GM12801 (cell line): ENCODE data around the gene TMEM132E.

Experiments
- CTCF ChIP-seq: IDR thresholded peaks from one replicate; pipeline ENCODE4 v1.5.1; 2011; ENCODE audit warnings: control low read depth; ENCODE audit not compliant: insufficient read length; ENCODE audit errors: extremely low read depth

TMEM132E gene

DNA sequence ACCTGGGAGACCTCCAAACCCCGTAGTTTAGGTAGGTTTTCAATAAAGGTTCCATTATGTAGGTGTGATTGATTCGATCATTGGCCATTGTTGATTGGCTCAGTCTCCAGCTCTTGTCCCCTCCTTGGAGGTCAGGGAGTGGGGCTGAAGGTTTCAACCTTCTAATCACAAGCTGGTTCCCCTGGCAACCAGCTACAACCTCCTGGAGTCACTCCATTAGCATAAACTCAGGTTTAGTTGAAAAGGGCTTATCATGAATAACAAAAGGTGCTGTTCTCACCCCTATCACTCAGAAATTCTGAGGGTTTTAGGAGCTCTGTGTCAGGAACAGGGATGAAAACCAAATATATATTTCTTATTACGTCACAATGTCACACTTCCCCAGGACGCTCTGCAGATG, 28.5 kb downstream of the TMEM132E start:
- no peak for TF ChIP-seq CTCF

DNA sequence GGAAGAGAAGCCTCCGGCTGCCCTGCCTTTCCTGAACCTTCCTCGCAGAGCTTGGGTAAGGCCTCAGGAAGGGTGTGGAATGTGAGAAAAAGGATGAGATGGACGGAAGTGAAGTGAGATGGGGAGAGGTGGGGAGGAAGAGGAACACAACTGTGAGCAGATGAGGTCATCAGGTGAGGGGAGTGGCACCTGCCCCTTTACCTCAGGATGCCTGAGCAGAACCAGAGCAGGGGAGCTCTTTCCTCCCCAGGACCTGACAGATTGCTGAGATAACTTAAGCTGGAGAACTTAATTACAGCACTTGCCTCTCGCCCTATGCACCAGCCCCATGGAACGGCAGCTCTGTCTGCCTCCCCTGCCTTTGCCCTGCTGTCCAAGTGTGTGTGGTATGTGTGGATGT, 29.8 kb downstream of the TMEM132E start:
- no peak for TF ChIP-seq CTCF

- TF ChIP-seq CTCF = no peak
Measured at GRCh38 chr17:34610039-34610438, 30.7 kb downstream of the TMEM132E start.

DNA sequence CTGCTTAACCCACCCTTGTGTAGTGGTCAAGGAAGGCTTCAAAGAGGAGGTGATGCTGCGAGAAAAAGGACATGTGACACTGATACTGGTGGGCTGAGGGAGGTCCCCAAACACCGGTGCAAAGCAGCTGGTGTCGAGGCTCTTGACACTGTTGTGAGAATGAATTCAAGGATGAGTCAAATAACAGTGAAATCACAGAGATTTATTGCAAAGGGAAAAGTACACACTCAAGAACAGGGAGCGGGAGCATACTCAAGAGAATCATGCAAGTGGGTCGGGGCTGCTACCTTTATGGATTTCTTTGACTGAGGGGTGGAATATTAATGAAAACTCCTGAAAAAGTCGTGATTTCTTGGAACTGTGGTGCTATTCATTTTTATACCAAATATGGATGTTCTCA, 31.1 kb downstream of the TMEM132E start:
- no peak for TF ChIP-seq CTCF

DNA sequence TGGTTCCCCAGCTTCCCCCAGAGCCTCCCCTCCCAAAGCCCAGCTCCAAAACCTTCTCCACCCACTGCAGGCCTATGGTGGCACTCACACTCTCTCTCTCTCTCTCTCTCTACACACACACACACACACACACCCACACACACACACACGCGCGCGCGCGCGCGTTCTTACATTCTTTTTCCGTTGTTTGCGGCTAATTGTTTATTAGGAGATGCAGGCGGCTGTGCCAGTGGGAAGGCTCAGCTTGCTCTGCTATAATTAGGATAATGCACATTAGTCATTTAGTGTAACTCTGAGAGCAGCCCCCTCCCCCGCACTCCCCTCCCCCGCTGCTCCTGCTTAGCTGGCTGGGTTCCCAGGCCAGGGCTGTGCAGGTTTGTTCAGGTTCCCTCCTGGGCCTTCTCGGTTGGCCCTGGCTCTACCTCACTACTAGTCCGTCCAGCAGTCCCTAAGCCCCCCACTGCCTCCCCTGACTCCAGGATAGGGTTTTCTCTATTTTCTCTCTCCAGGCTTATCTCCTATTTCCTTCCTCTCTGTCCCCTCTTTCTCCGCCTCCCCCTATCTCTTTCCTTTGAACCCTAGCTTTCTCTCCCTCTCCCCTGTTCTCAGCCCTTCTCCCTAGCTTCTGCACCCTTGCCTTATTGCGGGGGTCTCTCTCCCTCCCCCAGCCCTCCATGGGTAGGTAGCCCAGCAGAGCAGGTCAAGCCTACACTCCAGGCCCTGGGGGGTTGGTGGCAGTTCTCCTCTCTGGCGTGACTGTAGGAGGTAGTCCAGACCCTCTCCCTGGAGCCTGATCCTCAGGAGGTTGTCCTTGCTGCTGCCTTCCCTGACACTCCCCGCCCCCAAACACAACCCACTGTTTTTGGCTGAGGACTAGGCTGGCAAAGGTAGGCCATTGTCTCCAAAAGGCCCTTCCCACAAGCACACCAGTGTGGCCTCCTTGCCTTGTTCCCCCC, 34.0 kb downstream of the TMEM132E start:
- no peak for TF ChIP-seq CTCF

GRCh38 chr17:34614698-34615097, 35.3 kb downstream of the TMEM132E start:
- TF ChIP-seq CTCF = no peak

DNA sequence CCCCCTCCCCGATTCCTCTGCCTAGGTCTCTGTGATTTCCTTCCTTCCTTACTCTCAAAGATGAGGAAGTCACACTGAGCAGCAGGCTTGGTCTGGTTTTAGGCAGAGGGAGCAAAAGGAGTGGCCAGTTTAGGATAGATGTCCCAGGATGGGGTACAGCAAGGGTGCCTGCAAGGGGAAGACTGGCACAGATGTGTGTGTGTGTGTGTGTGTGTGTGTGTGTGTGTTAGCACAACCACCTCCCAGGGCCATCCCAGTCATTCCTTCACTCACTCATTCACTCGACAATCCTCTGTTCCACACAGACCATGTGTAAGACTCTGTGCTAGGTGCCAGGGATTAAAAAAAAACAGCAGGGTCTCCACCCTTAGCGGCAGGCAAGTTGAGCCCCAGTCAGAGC, 35.9 kb downstream of the TMEM132E start:
- no peak for TF ChIP-seq CTCF
